ENCODE data around the gene VMP1.

The VMP1 gene

DNA sequence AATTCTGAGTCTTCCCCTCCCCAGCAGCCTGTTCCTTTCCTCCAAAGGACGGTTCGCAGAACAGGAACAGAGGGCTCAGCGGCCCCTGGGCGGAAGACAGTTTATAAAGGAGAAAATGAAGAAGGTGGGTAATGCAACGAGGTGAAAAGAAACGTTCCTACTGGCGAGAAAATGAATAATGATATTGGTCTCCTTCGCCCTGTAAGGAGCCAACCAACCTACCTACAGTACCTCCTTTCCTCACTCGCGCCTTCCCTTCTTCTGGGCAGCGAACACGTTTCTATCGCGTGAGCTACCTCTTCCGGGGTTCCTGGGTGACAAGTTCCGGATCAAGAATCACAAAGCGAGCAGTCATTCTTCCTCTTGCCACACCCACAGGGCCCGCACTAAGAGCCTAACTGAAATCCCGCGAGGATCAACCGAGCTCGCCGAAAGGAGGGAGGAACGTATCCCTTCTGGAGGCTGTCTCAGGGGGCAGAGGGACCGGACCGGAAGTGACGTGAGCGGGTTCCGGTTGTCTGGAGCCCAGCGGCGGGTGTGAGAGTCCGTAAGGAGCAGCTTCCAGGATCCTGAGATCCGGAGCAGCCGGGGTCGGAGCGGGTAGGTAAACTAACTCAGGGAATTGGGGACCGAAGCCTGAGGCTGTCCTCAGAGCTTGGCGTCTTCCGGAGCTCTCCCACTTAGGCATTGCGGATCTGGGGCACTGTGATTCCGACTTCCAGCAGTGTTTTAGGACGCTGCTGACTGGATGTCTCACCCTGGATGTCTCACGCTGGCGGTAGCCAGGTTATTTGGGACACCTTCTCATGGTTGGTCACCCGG, at the start of gene VMP1, which contains the start of gene PTRH2:
VMP1 (plus strand) TSS at position 506 of the 822 bp plus-strand sequence. CDS start 23,793 bp downstream, outside the sequence.
PTRH2 (minus strand) TSS at position 282 of the 822 bp plus-strand sequence. CDS start 9,452 bp downstream, outside the sequence.
- peak; percentile 80 to 95 for DNase-seq (ENCODE audit: low read depth in 1 of 2, low spot score in 1 of 2)

DNA sequence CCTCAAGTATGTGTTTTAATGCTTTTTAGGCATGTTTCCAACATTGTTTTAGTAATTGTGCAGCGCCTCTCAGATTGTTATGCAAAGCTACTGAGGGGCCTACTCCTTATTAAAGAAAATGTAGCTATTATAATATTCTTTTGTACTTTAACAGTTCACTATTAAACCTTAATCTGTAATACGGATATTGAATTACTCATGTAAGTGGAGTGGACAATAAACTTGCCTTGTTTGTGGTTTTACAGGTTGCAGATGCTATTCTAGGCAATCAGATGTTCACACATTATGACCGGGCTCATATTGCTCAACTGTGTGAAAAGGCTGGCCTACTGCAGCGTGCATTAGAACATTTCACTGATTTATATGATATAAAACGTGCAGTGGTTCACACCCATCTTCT, 41.2 kb upstream of the VMP1 start:
- DNase-seq (ENCODE audit: low read depth in 1 of 2, low spot score in 1 of 2) = no peak

DNA sequence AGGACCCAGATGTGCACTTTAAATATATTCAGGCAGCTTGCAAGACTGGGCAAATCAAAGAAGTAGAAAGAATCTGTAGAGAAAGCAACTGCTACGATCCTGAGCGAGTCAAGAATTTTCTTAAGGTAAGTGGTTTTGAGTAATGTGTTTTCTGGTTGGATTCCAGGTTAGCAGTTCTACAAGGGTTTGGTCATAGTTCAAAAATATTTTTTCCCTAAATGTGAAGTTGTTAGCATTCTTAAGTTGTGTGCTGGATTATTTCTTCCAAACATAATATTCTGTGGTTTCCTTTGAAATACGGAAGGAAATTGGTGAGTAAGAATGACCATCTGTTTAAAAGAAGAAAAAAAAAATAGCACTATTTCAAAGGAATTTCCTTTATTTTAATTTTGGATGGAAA, 38.6 kb upstream of the VMP1 start:
- no peak for DNase-seq (ENCODE audit: low read depth in 1 of 2, low spot score in 1 of 2)

DNA sequence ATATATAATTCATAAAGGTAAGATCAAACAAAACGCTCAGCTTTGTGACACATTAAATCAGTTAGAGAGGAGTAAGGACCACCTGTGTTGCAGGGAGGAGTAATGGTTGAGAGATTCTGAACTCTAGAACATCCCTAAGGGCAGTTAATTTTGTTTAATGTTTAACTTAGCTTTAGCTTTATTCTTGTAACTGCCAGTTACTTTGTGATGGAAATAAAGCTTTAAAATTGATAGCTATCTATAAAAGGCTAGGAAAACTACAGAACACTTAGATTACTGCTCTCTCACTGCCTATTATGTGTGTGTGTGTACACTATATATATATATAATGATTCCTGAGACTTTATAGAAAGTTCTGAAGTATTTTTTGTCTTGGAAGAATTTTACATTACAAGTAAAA, 38.0 kb upstream of the VMP1 start:
- no peak for DNase-seq (ENCODE audit: low read depth in 1 of 2, low spot score in 1 of 2)

DNA sequence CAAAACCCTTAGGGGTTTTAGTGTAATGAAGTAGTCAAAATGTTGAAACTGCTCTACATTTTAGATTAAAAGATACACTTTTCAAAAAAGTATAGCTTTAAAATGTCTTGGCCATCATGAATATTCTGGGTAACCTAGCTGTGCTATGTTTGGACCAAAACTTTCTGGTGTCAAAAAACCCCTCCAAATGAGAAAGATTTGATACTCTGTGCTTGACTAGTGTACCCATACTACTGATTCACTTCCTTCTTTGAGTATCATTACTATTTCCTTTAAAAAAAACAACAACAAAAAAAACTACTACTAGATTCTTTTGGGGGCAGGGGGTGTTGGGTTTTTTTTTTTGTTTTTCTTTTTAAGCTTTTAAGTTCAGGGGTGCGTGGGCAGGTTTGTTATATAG, 37.5 kb upstream of the VMP1 start:
- DNase-seq (ENCODE audit: low read depth in 1 of 2, low spot score in 1 of 2) = no peak

DNA sequence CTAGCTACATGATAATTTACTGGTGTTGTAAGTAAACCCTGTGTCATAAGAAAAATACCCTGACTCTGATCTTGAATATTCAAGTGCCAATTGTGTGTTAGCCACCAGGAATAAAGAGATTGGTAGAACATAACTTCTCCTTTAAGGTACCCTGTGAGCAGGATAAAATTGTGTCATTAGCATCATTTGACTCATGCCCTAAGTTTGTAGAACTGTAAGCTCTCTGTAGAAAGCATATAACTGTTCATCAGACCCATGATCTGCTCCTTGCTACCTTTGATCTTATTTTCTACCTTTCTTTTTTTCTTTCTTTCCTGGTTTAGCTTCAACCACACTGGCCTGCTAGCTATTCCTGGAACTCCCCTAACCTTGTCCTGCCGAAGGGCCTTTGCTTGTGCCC, 36.1 kb upstream of the VMP1 start:
- DNase-seq (ENCODE audit: low read depth in 1 of 2, low spot score in 1 of 2) = no peak

DNA sequence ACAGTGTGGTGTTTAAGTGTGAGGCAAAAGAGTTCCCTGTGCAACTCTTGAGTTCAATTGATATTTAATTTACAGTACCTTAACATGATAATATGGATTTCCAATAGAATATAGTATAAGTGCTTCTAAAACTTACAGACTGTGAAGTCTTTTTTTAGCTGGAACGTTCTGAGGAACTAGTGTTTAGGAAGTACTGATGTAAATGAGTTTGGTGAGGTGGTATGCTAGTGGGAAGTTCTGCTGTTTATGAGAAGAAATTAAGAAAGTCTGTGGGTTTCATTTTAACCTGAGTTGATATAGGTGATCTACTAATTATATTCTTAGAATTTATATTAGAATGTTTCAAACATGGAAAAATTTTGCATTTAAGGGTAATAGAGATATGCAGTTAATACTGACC, 32.2 kb upstream of the VMP1 start:
- no peak for DNase-seq (ENCODE audit: low read depth in 1 of 2, low spot score in 1 of 2)

DNA sequence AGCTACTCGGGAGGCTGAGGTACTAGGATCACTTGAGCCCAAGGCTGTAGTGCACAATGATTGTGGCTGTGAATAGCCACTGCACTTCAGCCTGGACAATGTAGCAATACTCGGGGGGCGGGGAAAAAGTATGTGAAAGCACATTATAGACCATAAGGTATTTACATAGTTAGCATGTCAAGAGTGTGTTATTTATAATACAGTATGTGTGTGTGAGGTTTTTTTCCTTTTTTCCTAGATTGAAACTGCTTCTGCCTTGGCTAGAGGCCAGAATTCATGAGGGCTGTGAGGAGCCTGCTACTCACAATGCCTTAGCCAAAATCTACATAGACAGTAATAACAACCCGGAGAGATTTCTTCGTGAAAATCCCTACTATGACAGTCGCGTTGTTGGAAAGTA, 30.7 kb upstream of the VMP1 start:
- no peak for DNase-seq (ENCODE audit: low read depth in 1 of 2, low spot score in 1 of 2)

DNA sequence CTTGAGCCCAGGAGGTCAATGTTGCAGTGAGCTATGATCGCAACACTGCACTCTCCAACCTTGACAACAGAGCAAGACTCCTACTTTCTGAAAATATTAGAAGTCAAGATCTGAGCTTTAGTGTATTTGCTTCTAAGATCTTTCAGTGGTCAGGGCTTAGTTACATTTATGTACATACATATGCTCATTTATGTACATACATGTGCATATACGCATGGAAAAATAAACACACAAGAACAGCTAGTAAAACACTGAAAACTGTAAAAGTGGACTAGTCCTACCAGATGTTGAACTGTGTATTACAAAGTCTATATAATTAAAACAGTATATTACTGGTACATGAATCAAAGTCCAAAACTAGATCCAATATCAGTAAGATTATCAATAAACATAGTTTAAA, 28.5 kb upstream of the VMP1 start:
- DNase-seq (ENCODE audit: low read depth in 1 of 2, low spot score in 1 of 2) = no peak

DNA sequence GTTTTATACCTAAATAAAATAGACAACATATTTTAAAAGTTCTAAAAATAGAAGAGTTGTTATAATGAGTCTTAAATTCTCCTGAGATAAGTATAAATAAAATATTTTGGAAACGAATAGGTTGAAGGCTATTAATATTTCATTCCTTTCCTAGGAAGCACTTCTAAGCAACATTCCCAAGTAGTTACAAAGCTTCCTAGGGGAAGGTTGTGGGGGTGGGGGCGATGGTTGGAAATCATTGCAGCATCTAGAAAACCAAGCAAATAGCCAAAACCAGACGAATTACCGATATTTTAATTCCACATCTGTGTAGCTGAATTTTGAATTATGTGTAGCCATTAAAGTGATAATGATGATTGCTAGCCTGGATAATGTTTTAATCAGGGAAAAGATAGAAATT, 27.1 kb upstream of the VMP1 start:
- DNase-seq (ENCODE audit: low read depth in 1 of 2, low spot score in 1 of 2) = no peak

DNA sequence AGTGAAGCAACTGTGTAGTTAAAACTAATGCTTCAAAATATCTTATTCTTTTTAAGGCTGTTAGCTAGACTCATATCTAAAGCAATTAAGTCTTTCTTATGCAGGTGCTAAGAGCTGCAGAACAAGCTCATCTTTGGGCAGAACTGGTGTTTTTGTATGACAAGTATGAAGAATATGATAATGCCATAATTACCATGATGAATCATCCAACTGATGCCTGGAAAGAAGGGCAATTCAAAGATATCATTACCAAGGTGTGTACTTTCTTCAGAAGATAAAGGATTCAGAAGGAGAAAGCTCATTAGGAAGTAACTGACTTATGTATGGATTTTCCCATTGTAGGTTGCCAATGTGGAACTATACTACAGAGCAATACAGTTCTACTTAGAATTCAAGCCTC, 24.2 kb upstream of the VMP1 start:
- no peak for DNase-seq (ENCODE audit: low read depth in 1 of 2, low spot score in 1 of 2)

DNA sequence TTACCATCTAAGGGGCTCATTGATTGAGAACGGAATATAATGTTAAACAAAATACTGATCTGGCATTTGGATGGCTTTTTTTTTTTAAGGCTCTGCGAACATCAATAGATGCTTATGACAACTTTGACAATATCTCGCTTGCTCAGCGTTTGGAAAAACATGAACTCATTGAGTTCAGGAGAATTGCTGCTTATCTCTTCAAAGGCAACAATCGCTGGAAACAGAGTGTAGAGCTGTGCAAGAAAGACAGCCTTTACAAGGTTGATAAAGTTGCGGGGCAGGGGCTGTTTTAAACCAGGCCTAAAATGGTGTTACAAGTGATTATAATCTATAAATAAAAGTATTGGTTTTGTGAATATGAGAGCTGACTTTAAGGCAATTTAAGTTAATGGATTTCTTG, 22.5 kb upstream of the VMP1 start:
- DNase-seq (ENCODE audit: low read depth in 1 of 2, low spot score in 1 of 2) = no peak

DNA sequence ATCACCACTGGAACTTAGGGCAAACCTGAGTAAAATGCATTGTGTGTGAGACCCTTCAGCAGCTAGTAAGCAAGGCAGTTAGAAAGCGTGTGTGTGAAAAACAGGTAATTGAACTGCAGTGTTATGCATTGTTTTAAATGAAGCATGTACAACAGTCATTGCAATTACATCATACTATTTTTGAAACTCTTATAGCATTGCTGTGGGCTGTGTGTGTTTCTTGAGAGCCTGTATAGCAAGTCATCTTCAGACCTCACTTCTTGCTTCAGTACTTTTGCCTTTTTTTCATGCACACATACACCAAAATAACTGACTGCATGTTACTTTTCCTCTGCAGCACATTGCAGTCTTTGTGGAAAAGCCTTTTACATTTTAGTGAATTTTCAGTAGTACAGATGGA, 19.4 kb upstream of the VMP1 start:
- no peak for DNase-seq (ENCODE audit: low read depth in 1 of 2, low spot score in 1 of 2)

DNA sequence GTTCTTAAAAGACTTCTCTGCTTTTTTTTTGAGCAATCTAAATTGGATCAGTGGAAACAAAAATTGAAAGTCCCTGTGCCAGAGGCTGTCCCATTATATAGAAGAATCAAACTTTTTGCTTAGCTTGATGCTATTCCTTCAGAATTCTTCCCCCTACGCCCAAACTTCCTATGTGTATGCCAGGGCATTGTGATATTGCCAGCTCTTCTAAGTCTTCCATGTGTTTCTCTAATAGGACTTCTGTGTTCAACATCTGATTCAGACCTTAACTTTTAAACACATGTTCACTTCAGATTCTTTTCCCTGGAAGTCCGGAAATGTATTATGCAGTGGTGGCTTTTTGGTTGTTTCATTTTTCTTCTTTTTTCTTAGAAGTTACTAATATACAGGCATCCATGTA, 19.0 kb upstream of the VMP1 start:
- no peak for DNase-seq (ENCODE audit: low read depth in 1 of 2, low spot score in 1 of 2)

DNA sequence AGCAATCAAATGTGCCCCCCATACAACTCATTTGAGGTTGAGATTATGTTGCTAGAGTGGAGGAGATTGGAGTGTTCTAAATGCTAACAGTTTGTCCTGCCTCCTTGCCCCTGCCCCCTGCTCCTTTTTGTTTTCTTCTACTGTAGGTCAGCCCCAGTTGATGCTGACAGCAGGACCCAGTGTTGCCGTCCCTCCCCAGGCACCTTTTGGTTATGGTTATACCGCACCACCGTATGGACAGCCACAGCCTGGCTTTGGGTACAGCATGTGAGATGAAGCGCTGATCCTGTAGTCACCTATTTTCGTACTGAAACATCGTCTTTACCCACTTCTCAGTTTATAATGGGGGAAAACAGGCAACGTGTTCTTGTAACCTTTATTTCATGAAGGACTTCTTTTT, 13.9 kb upstream of the VMP1 start:
- no peak for DNase-seq (ENCODE audit: low read depth in 1 of 2, low spot score in 1 of 2)

DNA sequence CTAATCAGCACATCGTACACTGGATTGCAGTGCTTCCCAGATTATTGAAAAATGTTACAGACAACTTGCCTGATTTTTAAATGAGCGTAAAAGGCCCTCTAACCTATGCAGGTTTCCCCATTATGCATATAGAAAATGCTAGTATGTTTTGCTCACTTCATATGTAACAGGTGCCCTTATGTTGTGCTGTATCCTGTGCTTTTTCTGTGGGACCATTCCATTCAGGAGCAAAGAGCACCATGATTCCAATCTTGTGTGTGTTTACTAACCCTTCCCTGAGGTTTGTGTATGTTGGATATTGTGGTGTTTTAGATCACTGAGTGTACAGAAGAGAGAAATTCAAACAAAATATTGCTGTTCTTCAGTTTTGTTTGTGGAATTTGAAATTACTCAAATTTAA, 13.1 kb upstream of the VMP1 start:
- no peak for DNase-seq (ENCODE audit: low read depth in 1 of 2, low spot score in 1 of 2)

DNA sequence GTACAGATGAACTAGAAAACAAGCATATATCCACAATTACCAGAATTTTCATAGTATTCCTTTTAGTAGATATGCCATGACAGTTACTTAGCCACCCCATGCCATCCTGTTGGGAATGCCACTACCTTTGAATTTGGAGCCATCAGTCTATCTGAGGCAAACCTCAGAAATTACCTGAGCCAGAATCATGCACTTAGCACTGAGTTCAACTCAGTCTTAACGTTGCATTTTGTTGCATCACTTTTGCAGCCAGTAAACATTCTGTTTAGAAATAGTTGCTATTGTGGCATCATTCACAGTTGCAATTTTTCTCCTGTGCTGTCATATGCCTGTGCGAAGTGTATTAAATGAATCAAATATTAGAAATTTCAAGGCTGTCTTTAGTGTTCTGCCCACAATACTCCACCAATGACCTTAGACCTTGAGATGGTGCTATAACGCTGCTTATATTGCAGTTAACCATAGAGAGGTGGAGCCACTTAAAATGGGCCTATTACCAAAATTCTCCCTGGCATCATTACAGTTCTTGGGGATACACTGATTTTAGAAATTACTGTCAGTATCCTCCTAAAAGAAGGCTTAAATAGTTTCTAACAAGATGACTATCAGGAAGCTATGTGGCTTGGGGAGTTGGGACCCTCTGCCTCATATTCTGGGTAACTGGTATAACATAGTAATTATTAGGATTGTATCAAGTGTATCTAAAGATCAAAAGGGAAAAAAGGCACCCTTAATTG, 11.3 kb upstream of the VMP1 start:
- no peak for DNase-seq (ENCODE audit: low read depth in 1 of 2, low spot score in 1 of 2)

DNA sequence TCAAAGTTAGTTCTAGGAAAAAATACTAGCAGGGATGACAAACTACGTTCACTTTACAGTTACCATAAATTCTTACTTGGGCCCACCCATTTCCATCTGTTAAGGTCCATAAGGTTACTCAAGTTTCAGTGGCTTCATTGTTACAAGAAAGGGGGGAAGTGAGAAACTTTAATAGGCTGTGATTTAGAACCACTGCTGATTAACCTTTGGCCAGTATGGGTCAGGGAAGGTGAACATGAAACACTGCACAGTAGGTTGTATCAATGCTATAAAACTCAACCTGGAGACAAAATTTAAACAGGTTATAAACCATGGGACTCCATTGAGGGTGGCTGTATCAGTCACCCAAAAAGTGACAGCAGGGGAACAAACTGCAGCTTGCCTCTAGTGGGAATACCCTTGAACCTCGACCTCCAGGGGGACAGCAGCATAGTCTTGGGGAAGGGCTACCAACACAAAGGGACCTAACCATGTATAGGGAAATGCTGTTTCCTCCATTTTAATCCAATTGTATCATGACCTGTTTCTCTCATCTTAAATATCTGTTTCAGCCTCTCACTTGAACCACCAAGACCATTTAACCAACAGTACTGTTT, 10.7 kb upstream of the VMP1 start:
- no peak for DNase-seq (ENCODE audit: low read depth in 1 of 2, low spot score in 1 of 2)

DNA sequence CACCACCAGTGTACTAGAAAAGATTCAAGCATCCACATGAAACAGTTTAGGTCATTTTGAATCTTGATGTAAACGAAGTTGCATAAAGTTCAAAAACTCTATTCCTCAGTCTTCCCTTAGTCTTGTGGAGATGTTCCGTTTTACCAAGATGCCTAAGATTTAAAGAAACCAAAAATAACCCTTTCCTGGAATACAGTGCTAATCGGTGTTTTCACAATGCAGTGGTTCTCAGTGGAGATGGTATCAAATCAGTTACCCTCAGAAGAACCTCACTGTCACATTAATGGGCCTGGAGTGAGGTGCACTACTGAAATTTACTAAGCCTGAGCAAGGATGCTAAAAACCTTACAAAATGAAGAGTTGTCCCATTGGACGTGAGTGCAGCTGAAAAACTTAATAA, 9.3 kb upstream of the VMP1 start:
- no peak for DNase-seq (ENCODE audit: low read depth in 1 of 2, low spot score in 1 of 2)

DNA sequence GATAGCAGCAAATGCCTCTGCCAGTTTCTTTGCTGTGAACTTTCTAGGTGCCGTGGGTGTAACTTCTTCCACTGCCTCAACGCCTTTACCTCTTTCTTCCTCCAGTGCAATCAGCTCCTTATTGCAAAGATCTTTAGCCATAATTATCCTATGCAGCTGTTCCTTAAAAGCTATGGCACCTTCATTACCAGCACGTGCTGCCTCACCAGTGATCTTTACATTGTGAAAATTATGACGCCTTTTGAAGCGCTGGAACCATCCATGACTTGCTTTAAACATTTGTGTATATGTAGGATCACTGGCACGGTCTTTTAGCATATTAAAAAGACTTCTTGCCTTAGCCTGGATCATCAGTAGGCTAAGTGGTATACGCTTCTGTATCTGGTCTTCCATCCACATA, 8.2 kb upstream of the VMP1 start:
- DNase-seq (ENCODE audit: low read depth in 1 of 2, low spot score in 1 of 2) = no peak

DNA sequence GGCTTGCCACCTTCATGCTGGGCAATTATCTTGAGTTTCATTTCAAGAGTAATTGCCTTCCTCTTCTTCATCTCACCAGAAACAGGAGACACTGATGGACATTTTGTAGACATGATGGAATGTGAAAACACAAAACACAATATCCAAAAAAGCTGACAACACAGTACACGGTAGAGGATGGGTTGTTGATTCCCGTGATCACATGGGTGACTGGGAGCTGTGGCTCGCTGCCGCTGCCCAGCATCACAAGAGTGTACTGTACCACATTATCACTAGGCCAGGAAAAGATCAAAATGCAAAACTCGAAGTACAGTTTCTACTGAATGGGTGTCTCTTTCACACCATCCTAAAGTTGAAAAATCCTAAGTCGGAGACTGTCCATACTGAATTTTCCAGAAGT, 7.7 kb upstream of the VMP1 start:
- DNase-seq (ENCODE audit: low read depth in 1 of 2, low spot score in 1 of 2) = no peak

DNA sequence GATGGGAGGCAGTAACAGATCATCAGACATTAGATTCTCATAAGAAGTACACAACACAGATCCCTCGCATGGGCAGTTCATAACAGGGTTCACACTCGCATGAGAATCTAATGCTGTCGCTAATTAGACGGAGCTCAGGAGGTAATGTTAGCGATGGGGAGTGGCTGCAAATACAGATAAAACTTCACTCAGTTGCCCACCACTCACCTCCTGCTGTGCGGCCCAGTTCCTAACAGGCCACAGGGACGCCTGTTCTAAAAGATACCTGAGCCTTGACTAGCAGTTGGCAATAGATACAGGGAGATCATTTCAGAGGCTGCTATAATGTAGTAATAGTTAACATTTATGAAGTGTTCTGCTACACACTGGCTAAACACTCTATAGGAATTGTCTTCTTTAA, 5.2 kb upstream of the VMP1 start:
- DNase-seq (ENCODE audit: low read depth in 1 of 2, low spot score in 1 of 2) = no peak

All from activated CD4-positive, alpha-beta T cell treated with anti-CD3 and anti-CD28 coated beads, Interleukin-2, amount 50 U/mL, for 24 hours (primary cell).